Pancreas (tissue), 10 donors: ENCODE measurements around the gene TNNC2. TPM values are rescaled to one million over a fixed set of nuclear protein-coding genes. Genes with fewer than 3 reads are reported as not detected.

Experiments used
- ATAC-seq, 4 donors: fragments of 200-7000 bp; cut with Tn5 transposase; one replicate each; pipeline versions ENCODE4 v1.8.0 to v1.9.1; 2020; ENCODE audit warnings: mild to moderate bottlenecking in 4 of 4, moderate library complexity in 4 of 4
- DNase-seq, 6 donors: peaks; one replicate each; pipeline ENCODE4 v3.0.0-alpha.2; 2020
- FAIRE-seq: peaks from 2 replicates; lab custom pipeline; 2012; peaks lifted over from hg19 to GRCh38; lab: Jason Lieb, UNC
- H3K27ac ChIP-seq, 4 donors: fragments of 200-600 bp; sonication (generic); 1 replicate in 3 of 4; 2 replicates in 1 of 4; pipeline versions ENCODE4 v1.5.0 to v1.8.0; 2020
- H3K27me3 ChIP-seq, 4 donors: fragments of 200-600 bp; one replicate each; pipeline ENCODE4 v1.8.0; 2021
- H3K36me3 ChIP-seq, 3 donors: fragments of 200-600 bp; sonication (generic) in 1 of 3; one replicate each; pipeline versions ENCODE4 v1.5.0 to v1.8.0; 2020 to 2021
- H3K4me1 ChIP-seq, 3 donors: fragments of 200-600 bp; one replicate each; pipeline ENCODE4 v1.8.0; 2021
- H3K4me3 ChIP-seq, 4 donors: fragments of 200-600 bp; sonication (generic) in 2 of 4; one replicate each; pipeline versions ENCODE4 v1.5.0 to v1.8.0; 2020 to 2021
- H3K9me3 ChIP-seq, 4 donors: fragments of 200-600 bp; one replicate each; pipeline ENCODE4 v1.8.0; 2021
- WGBS, 2 donors: extraction: QIAGEN DNeasy Blood & Tissue Kit; methylation state at CpG; one replicate each; pipeline ENCODE4 v1.1.7; 2013; 5-methylcytosine and 5-hydroxymethylcytosine counted together
- intact Hi-C, 3 donors: fragments of 100-400 bp; cut with DNase I; formaldehyde crosslinking; loops; one replicate each; pipeline versions ENCODE4 v1.11.1 to v1.14.2; 2022
- polyA plus RNA-seq, 2 donors: library from polyadenylated mRNA; stranded (reverse); fragments of 200-250 nt; gene quantifications; one replicate each; pipeline ENCODE4 v1.2.3, GENCODE V29; 2013
- total RNA-seq, 6 donors: library from RNA; stranded (reverse); fragmentation: NEBNext Ultra II Directional in 4 of 6; extraction: Animal tissue kit (Norgen Biotek cat#: 25700) in 4 of 6; gene quantifications; one replicate each; pipeline versions ENCODE4 v1.2.1 to v1.2.4, GENCODE V29; 2021 to 2023
- TF ChIP-seq, protein P1 (sequence below), 4 donors: fragments of 200-600 bp; sonication (generic) in 3 of 4; IDR thresholded peaks; one replicate each; pipeline versions ENCODE4 v1.5.0 to v1.8.0; 2021; ENCODE audit warnings: antibody characterized with exemption in 4 of 4
- donor health status: healthy with polysubstance abuse.
- donor health status: DM: no; HTN: no; CAD: no; lungs with moderate emphysema.
- donor health status: DM: no; HTN: no; CAD: no.
- donor health status: control.
- donor health status: control.
- donor health status: Bipolar disorder and iron deficiency.
- donor health status: DM: yes; HTN: yes; CAD: no.
- donor health status: DM: no; HTN: no; CAD: no.
- donor health status: DM: no; HTN: no; CAD: no.
- donor health status: DM: yes; HTN: yes; CAD: no.

Gene TNNC2
- total and polyA plus RNA-seq, 8 donors, result 1.2 to 4.0 TPM; not detected in 6

DNA sequence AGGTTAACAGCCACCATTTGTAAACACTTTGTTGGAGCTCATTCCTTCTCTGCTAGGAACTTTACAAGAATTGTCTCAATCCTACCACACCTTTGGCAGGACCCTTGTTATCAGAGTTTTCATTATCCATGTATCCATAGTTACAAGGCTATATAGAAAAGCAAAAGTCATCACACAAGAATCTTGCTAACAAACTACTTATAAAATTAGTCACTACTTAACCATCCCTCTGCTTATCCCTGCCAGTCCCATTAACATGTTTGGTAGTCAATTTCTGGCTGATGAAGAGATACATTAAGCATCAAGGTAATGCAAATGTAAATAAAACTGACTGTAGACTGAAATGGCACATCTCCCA is 40.7 kb upstream of the TNNC2 start:
- H3K4me3 ChIP-seq, result no peak overlapping the region
- no peaks in the 10 kb centered on the region for H3K27me3 ChIP-seq
- H3K9me3 ChIP-seq, result no peaks in the 10 kb centered on the region
- intact Hi-C loops, result no loop called here
- no peaks in the 10 kb centered on the region for H3K36me3 ChIP-seq
- DNase-seq, result no peak
- no peak overlapping the region for H3K27ac ChIP-seq
- no peaks in the 10 kb centered on the region for H3K4me1 ChIP-seq
- ATAC-seq, result no peak
- TF ChIP-seq, protein P1, sequence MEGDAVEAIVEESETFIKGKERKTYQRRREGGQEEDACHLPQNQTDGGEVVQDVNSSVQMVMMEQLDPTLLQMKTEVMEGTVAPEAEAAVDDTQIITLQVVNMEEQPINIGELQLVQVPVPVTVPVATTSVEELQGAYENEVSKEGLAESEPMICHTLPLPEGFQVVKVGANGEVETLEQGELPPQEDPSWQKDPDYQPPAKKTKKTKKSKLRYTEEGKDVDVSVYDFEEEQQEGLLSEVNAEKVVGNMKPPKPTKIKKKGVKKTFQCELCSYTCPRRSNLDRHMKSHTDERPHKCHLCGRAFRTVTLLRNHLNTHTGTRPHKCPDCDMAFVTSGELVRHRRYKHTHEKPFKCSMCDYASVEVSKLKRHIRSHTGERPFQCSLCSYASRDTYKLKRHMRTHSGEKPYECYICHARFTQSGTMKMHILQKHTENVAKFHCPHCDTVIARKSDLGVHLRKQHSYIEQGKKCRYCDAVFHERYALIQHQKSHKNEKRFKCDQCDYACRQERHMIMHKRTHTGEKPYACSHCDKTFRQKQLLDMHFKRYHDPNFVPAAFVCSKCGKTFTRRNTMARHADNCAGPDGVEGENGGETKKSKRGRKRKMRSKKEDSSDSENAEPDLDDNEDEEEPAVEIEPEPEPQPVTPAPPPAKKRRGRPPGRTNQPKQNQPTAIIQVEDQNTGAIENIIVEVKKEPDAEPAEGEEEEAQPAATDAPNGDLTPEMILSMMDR (IDR thresholded peaks at IDR 0.05), result no peak
- no peak for FAIRE-seq

DNA sequence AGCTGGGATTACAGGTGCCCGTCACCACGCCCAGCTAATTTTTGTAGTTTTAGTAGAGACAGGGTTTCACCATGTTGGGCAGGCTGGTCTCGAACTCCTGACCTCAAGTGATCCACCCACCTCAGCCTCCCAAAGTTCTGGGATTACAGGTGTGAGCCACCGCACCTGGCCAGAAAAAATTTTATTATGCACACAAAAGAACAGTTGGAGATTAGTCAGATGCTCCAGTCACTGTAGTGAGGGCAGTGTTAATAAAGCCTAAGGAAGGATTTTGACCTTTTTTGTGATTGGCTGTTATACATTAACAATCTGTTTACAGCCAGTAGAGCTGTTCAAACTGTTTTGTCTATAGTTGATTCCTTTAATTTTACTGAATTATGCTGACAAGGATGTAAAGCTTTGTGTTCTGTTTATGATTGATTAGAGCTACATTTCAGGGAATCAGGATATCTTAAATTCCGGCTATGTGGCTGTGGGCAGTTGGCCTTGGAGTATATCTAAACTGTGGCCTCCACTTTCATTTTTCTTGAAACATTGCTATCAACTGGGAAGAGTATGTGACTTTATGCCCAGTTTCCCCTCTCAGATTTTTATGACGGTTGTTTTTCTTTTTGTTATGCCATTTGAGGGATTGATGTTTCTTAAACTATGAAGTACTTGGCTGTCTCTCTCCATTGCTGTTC is 40.2 kb upstream of the TNNC2 start:
- no peak for DNase-seq
- Histone ChIP-seq H3K4me3 (no peak overlapping the region), H3K27me3 (no peaks in the 10 kb centered on the region), H3K36me3 (no peaks in the 10 kb centered on the region), H3K27ac (no peak overlapping the region), H3K4me1 (no peaks in the 10 kb centered on the region), H3K9me3 (no peaks in the 10 kb centered on the region)
- WGBS, 2 donors, result 63% methylated on average over 6 of the region's 6 CpGs
- no peak for FAIRE-seq
- intact Hi-C loops, result no loop called here
- TF ChIP-seq, protein P1 (IDR thresholded peaks at IDR 0.05), result no peak
- ATAC-seq, result peak in 1 of 4 donors; percentile 48

DNA sequence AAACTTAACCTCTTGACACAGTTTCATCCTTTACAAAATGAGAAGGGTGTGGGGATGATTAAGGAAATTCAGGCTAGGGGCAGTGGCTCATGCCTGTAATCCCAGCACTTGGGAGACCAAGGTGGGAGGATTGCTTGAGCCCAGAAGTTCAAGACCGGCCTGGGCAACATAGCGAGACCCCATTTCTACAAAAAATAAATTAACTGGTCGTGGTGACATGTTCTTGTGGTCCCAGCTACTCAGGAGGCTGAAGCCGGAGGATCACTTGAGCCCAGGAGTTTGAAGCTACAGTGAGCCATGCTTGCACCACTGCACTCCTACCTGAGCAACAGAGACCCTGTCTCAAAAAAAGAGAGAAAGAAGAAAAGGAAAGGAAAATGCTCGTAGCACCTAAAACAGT is 39.3 kb upstream of the TNNC2 start:
- 95% methylated on average over 5 of the region's 5 CpGs for WGBS, 2 donors
- H3K9me3 ChIP-seq, result no peaks in the 10 kb centered on the region
- no peak overlapping the region for H3K27ac ChIP-seq
- no peaks in the 10 kb centered on the region for H3K36me3 ChIP-seq
- FAIRE-seq (no peak), ATAC-seq (no peak), DNase-seq (no peak)
- H3K27me3 ChIP-seq, result no peaks in the 10 kb centered on the region
- intact Hi-C loops, result no loop called here
- no peaks in the 10 kb centered on the region for H3K4me1 ChIP-seq
- H3K4me3 ChIP-seq, result no peak overlapping the region
- TF ChIP-seq, protein P1 (IDR thresholded peaks at IDR 0.05), result no peak

DNA sequence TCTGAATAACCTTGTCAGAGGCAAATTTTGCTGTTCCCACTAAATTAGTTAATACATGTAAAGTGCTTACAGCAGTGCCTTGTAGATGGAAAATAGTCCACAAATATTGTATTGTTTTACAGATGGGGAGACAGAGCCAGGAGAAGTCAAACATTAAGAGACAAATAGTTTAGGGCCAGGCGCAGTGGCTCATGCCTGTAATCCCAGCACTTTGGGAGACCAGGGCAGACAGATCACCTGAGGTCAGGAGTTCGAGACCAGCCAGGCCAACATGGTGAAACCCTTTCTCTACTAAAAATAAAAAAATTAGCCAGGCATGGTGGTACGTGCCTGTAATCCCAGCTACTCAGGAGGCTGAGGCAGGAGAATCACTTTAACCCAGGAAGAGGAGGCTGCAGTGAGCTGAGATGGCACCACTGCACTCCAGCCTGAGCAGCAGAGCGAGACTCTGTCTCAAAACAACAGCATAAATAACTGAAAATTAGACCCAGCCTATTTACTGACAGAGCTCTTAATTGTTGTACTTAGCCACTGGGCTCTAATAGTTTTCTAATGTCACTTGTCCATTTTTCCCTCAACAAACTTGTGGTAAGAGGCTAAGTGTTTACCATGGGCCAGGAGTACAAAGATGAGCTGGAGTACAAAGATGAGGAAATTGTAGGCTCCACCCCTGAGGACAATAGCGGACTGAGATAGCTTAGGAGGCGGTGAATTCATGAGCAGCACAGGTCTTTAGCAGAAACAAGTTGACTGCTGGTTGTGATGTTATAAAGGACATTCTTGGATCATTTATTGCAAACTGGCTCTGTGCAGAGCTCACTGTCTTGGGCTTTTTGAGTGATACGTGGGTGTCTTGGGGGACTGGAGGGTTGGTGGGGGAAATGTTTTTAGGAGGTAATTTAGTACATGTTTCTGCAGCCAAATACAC is 36.7 kb upstream of the TNNC2 start:
- Histone ChIP-seq H3K9me3 (no peaks in the 10 kb centered on the region), H3K4me3 (no peak overlapping the region), H3K36me3 (no peaks in the 10 kb centered on the region), H3K27ac (no peak overlapping the region), H3K4me1 (no peaks in the 10 kb centered on the region), H3K27me3 (no peaks in the 10 kb centered on the region)
- FAIRE-seq, result no peak
- 84 to 90% methylated on average over 7 of the region's 7 CpGs for WGBS, 2 donors
- ATAC-seq, result no peak
- TF ChIP-seq, protein P1 (IDR thresholded peaks at IDR 0.05), result no peak
- no peak for DNase-seq
- intact Hi-C loops, result no loop called here
